Fibroblast of lung (primary cell): ENCODE data around the gene BTBD8.

Source experiments
- EZH2 ChIP-seq: IDR thresholded peaks from 2 replicates; pipeline ENCODE4 v1.5.1; 2012; ENCODE audit warnings: low read length, control low read depth, mild to moderate bottlenecking; ENCODE audit errors: missing control alignments
- TF ChIP-seq, protein P1 (sequence below), 2 donors: IDR thresholded peaks in 1 of 2; conservative IDR thresholded peaks in 1 of 2; 1 replicate in 1 of 2; 2 replicates in 1 of 2; pipeline ENCODE4 v1.5.1; 2011 to 2012; ENCODE audit warnings: low read length in 2 of 2, control low read depth in 1 of 2, inconsistent platforms in 1 of 2, low read depth in 1 of 2, mild to moderate bottlenecking in 1 of 2

DNA sequence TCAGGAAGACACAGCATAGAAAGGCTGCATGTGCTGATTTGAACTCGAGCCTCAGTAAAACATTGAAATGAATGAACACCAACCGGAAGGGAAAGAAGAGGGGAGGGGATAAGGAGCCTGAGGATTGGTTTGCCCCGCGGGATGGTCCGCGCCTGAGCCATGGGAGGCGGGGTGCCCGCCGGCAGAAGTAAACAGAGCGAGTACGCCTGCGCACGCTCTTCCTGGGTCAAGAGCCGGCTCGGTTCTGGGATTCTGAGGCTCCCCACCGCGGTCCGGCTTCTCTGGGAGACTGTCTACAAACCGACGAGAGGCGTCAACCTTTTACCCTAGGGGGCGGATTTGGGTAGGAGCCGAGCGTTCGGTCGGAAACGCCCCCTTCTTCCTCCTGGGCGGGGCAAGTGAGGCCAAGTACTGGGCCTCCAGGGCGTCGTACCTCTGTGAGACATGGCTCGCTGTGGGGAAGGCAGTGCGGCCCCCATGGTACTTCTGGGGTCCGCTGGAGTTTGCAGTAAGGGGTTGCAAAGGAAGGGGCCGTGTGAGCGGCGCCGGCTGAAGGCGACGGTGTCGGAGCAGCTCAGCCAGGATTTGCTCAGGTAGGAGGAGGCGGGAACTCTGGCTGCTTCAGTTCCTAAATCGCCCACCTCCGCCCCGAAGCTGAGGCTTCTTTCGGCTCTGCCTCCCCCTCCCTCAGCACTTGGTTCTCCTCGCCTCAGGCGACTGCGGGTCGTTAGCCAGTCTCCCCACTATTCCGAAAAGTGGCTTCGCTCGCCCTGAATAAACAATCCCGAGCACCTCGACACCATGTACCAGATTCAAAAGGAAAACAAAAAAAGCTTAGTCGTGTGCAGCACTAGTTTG lies at the start of gene BTBD8:
- TF ChIP-seq, protein P1, sequence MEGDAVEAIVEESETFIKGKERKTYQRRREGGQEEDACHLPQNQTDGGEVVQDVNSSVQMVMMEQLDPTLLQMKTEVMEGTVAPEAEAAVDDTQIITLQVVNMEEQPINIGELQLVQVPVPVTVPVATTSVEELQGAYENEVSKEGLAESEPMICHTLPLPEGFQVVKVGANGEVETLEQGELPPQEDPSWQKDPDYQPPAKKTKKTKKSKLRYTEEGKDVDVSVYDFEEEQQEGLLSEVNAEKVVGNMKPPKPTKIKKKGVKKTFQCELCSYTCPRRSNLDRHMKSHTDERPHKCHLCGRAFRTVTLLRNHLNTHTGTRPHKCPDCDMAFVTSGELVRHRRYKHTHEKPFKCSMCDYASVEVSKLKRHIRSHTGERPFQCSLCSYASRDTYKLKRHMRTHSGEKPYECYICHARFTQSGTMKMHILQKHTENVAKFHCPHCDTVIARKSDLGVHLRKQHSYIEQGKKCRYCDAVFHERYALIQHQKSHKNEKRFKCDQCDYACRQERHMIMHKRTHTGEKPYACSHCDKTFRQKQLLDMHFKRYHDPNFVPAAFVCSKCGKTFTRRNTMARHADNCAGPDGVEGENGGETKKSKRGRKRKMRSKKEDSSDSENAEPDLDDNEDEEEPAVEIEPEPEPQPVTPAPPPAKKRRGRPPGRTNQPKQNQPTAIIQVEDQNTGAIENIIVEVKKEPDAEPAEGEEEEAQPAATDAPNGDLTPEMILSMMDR (conservative IDR thresholded peaks at IDR 0.05 in 1 of 2, IDR thresholded peaks at IDR 0.05 in 1 of 2; ENCODE audit: low read depth in 1 of 2, low read length in 2 of 2), result no peak
- TF ChIP-seq EZH2, result no peak
